ENCODE measurements around the gene CENPX.

Gene CENPX

DNA sequence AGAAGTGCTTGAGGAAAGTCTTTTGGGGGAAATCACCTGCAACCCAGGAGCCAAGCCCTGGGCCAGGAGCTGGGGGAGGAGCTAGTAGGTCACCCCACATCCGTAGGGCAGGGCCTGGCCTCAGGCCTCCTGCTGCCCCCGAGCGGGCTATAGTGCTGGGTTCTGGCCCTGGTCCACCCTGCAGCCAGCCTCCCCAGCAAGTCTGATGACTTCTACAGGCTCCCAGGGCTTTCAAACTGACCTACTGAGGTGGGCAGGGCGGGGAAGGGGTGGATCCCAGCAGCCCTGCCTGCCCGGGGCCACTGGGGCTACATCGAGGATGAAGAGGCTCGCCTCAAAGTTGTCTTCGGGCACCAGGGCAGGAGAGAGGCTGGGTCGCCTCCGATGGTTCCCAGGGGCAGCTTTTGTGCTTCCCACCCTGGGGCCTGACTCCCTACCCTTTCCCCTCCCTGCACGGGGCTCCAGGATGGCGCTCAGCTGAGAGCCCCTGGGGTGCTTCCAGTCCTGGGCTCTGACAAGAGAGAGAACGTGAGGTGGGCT is 5.0 kb downstream of the CENPX start:
- DNase-seq (ENCODE audit: low read depth), result no peak
- H3K4me3 ChIP-seq (ENCODE audit: low read depth, low read length), result no peak overlapping the region
- TF ChIP-seq, protein P1, sequence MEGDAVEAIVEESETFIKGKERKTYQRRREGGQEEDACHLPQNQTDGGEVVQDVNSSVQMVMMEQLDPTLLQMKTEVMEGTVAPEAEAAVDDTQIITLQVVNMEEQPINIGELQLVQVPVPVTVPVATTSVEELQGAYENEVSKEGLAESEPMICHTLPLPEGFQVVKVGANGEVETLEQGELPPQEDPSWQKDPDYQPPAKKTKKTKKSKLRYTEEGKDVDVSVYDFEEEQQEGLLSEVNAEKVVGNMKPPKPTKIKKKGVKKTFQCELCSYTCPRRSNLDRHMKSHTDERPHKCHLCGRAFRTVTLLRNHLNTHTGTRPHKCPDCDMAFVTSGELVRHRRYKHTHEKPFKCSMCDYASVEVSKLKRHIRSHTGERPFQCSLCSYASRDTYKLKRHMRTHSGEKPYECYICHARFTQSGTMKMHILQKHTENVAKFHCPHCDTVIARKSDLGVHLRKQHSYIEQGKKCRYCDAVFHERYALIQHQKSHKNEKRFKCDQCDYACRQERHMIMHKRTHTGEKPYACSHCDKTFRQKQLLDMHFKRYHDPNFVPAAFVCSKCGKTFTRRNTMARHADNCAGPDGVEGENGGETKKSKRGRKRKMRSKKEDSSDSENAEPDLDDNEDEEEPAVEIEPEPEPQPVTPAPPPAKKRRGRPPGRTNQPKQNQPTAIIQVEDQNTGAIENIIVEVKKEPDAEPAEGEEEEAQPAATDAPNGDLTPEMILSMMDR (IDR thresholded peaks at IDR 0.05; ENCODE audit: low read depth, low read length, missing control alignments), result no peak

DNA sequence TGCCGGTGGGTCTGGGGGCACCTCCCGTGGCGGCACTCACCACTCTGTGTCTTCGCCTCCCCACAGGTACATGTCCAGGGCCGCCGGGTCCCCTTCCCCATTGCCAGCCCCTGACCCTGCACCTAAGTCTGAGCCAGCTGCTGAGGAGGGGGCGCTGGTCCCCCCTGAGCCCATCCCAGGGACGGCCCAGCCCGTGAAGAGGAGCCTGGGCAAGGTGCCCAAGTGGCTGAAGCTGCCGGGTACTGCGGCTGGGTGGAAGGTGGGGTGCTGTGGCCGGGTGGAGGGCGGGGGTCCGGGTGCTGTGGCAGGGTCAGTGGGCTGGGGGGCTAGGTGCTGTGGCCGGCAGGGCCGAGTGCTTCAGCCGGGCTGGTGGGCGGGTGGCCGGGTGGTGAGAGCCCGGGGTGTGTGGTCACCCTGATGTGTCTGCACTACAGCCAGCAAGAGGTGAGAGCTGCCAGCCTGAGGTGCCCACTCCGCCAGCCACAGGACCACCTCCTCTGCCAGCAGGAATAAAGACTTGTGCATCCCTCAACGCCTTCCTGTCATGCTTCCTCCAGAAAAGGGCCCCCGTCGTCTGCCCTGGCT is 5.7 kb downstream of the CENPX start:
- H3K4me3 ChIP-seq (ENCODE audit: low read depth, low read length), result no peak overlapping the region
- DNase-seq (ENCODE audit: low read depth), result no peak
- TF ChIP-seq, protein P1 (IDR thresholded peaks at IDR 0.05; ENCODE audit: low read depth, low read length, missing control alignments), result no peak

DNA sequence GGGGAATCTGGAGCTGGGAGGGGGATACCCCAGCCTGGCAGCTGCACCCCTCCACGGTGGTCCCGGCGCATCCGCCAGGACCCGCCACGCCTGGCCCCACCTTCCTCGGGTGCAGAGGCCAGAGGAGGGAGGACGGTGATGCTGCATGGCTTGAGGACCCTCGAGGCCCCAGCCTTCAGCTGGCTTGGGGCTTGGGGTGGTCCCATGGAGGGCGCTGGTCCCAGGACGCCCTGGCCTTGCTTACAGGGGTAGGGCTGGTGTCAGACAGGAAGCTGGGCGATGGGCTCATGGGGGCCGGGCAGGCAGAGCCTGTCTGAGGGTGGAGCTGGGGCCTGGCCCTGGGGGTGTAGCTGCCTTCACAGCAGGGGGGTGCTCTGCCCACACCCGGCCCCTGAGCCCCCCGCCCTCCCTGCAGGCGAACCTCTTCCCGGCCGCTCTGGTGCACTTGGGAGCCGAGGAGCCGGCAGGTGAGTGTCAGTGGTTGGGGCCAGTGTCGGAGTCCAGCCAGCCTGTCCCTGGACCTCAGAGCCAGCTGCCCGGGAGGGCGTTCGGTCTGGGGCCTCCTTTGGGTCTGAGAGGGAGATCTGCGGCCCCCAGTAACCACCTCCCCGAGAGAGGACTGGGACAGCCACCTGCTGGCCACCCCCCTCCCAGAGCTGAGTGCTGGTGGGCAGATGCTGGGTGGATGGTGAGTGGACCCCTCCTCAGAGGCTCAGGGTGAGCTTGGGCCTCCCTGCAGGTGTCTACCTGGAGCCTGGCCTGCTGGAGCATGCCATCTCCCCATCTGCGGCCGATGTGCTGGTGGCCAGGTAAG is 6.4 kb downstream of the CENPX start:
- DNase-seq (ENCODE audit: low read depth), result no peak
- TF ChIP-seq, protein P1 (IDR thresholded peaks at IDR 0.05; ENCODE audit: low read depth, low read length, missing control alignments), result no peak
- H3K4me3 ChIP-seq (ENCODE audit: low read depth, low read length), result no peak overlapping the region

DNA sequence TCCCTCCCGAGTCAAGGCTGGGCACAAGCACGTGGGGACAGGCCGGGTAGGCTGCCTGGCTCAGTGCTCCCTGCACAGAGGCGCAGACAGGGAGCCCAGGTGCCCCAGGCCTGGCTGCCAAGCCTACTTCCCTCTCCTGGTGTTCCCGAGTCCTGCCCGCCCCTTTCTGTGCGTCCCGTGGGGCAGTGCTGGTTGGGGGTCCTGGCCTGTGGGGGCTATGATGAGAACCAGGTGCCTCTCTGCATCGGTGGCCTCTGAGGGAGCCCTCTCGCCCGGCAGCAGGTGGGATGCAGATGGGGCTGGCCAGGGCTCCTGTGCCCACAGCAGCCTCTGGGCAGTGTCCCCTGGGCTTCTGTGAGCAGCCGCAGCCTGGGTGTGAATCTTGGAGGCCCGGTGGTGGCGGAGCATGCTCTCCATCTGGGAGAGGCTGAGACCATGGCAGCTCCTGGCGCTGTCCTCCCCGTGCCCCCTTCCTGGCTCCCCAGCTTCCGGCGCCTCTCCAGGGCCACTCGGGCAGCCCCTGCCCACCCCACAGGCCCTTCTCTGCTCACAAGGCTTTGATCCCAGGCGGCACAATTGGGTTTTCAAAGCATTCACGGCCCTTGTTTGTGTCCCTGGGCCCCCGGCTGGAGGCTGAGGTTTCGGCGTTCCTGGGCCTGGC is 7.2 kb downstream of the CENPX start:
- no peak overlapping the region for H3K4me3 ChIP-seq (ENCODE audit: low read depth, low read length)
- TF ChIP-seq, protein P1 (IDR thresholded peaks at IDR 0.05; ENCODE audit: low read depth, low read length, missing control alignments), result no peak
- DNase-seq (ENCODE audit: low read depth), result no peak

DNA sequence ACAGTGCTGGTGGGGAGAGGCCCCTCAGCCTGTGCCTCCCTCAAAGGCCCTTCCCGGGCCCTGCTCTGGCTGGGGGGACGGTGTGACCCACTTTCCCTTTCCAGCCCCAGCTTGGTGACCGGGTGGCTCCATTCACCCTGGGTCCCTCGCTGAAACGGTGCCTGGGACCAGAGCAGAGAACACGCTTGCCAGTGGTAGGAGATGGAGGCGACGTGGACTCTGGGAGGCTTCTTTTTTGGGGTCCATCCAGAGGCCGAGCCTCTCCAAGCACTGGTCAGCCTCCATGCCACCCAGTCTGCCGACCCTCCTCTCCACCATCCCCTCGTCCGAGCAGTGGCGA is 7.7 kb downstream of the CENPX start:
- H3K4me3 ChIP-seq (ENCODE audit: low read depth, low read length), result no peak overlapping the region
- TF ChIP-seq, protein P1 (IDR thresholded peaks at IDR 0.05; ENCODE audit: low read depth, low read length, missing control alignments), result no peak
- DNase-seq (ENCODE audit: low read depth), result no peak

DNA sequence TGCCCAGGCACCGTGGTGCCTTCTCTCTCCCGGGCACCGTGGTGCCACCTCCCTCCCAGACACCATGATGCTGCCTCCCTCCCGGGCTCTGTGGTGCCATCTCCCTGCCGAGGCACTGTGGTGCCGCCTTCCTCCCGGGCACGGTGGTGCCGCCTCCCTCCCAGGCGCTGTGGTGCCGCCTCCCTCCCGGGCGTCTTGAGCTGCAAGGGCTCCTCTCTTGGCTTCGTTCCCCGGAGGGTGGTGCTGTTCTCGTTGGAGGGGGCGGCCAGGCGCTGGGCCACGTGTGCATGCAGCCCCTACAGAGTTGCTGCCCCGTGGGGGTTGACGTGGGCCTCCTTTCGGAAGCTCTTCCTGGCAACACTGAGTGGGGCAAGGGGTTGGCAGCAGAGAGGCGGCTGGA is 8.2 kb downstream of the CENPX start:
- no peak for DNase-seq (ENCODE audit: low read depth)
- no peak overlapping the region for H3K4me3 ChIP-seq (ENCODE audit: low read depth, low read length)
- TF ChIP-seq, protein P1 (IDR thresholded peaks at IDR 0.05; ENCODE audit: low read depth, low read length, missing control alignments), result no peak

Measured in GM12864 (cell line).